Activated CD4-positive, CD25-positive, alpha-beta regulatory T cell treated with anti-CD3 and anti-CD28 coated beads, Interleukin-2, amount 50 U/mL, for 24 hours (primary cell): ENCODE results near the gene MYO9B.
A peak's percentile ranks its signal among the peaks of the same experiment; 100 is the strongest.
"Not testable (repeated sequence)": the region's sequence is repeated elsewhere in the genome, so short reads cannot be mapped to it uniquely, and the experiment has no call there.

ENCODE experiments used
- ATAC-seq, 2 donors: fragments of 150-1000 bp; cut with Tn5 transposase; one replicate each; pipeline ENCODE4 v1.10.0; 2021; ENCODE audit warnings: mild to moderate bottlenecking in 1 of 2, moderate library complexity in 1 of 2

The MYO9B gene

DNA sequence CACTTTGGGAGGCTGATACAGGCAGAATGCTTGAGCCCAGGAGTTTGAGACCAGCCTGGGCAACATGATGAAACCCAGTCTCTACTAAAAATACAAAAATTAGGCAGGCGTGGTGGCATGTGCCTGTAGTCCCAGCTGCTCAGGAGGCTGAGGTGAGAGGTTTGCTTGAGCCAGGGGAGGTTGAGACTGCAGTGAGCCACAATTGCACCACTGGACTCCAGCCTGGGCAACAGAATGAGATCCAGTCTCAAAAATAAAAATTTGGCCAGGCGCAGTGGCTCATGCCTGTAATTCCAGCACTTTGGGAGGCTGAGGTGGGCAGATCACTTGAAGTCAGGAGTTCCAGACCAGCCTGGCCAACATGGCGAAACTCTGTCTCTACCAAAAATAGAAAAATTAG is 19.1 kb downstream of the MYO9B start:
- ATAC-seq, result not testable (repeated sequence)

DNA sequence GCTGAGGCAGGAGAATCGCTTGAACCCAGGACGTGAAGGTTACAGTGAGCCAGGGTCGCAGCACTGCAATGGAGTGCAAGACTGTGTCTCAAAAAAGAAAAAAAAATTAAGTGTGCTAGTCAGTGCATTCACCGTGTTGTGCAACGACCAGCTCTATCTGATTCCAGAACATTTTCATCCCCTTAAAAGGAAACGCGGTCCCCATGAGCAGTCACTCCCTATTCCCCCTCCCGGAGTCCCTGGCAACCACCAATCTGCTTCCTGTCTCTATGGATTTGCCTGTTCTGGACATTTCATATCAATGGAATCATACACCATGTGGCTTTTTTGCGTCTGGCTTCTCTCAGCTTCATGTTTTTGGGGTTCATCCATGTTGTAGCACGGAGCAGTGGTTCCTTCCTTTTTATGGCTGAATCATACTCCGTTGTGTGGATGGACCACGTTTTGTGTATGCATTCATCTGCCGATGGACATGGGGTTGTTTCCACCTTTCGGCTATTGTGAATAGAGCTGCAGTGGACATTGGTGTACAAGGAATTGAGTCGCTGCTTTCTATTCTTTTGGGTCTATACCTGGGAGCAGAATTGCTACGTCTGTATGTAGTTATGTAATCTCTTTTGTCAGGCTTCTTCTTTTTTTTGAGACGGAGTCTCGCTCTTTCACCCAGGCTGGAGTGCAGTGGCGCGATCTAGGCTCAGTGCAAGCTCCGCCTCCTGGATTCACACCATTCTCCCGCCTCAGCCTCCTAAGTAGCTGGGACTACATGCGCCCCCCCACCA is 19.8 kb downstream of the MYO9B start:
- ATAC-seq, result no peak

DNA sequence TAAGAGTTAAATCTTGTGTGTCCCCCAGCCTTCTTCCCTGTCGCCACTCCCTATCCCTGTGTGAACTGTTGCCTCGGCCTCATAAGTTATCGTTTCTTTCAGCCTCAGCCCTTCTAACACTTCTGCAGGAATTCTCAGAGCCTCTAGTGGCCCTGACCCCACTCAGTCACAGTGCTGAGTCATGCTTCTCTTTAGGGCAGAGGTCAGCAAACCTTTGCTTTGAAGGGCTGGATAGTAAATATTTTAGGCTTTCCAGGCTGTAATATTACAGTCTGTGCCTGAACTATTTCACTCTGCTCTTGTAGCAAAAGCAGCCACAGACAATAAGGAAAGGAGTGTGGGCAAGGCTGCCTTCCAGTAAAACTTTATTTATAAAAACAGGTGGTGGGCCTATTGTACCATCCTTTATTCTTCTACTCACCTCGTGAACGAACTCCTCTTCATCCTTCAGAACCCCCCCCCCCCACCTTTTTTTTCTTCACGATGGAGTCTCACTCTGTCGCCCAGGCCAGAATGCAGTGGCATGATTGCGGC is 22.1 kb downstream of the MYO9B start:
- no peak for ATAC-seq

DNA sequence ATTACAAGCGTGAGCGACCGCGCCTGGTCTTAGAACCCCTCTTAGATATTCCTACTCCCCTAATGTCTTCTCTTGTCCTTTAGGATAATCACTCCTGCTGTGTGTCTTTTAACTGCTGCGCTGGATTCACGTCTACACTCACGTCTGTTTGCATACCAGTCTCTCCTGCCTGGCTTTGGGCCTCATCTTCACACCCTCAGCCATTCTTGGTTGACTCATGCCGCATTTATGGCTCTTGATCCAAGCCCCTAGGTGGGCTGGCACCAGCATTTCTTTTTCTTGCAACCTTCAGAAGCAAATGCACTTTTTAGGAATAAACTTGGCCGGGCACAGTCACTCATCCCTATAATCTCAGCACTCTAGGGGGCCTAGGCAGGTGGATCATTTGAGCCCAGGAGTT is 22.7 kb downstream of the MYO9B start:
- no peak for ATAC-seq

DNA sequence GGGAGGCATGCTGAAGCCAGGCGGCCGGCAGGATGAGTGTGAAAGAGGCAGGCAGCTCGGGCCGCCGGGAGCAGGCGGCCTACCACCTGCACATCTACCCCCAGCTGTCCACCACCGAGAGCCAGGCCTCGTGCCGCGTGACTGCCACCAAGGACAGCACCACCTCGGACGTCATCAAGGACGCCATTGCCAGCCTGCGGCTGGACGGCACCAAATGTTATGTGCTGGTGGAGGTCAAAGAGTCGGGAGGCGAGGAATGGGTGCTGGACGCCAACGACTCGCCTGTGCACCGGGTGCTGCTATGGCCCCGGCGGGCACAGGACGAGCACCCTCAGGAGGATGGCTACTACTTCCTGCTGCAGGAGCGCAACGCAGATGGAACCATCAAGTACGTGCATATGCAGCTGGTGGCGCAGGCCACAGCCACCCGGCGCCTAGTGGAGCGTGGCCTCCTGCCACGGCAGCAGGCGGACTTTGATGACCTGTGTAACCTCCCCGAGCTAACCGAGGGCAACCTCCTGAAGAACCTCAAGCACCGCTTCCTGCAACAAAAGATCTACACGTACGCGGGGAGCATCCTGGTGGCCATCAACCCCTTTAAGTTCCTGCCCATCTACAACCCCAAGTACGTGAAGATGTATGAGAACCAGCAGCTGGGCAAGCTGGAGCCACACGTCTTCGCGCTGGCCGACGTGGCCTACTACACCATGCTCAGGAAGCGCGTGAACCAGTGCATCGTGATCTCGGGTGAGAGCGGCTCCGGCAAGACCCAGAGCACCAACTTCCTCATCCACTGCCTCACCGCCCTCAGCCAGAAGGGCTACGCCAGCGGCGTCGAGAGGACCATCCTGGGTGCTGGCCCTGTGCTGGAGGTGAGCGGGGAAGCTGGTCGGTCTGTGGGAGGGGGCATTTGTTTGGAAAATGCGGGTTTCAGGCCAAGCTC is 26.4 kb downstream of the MYO9B start:
- no peak for ATAC-seq

DNA sequence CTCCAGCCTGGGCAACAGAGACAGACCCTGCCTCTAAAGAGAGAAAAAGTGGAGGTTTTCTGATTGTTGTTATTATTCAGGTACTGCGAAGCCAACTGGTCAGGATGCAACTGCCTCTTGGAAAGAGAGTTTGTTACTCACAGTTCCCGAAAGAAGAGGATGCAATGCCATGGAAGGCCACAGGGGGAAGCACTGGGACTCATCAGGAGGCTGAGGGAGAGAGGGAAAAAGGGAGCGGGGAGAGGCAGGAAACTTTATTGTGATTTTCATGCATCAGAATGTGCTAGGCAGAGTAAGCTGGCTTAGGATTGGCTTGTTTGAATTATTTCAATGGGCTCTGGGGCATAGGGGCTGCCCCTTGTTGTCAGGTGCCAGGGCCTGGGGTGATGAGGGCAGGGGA is 27.6 kb downstream of the MYO9B start:
- no peak for ATAC-seq

DNA sequence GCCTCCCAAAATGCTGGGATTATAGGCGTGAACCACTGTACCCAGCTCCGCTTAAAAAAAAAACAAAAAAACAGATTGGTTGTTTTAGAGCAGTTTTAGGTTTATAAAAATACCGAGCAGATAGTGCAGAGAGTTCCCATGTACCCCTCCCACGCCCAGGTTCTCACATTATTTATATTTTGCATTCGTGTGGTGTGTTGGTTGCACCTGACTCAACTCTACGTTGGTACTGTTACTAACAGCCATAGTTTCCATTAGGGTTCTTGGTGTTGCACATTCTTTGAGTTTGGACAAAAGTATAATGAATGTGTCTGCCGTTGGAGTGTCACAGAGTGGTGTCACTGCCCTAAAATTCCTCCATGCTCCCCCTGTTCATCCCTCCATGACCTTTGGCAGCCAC is 29.1 kb downstream of the MYO9B start:
- ATAC-seq, result peak; percentile 30 to 35

DNA sequence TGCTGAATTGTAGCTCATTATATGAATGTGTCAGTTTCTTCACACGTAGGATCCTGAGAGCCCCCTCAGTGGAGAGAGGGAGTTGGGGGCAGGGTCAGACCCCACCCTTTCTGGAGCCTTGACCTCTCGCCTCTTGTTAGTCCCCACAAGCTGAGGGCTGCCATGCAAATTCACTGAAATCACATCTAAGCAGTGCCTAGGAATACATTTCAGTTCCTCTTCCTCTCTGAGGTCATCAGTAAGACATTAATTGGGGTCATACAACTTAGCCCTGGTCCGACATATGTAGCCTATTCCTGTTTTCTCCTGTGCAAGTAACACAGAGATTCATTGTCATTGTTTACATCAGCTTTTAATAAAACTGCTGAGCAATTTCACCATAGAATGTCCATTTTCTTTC is 30.0 kb downstream of the MYO9B start:
- ATAC-seq, result no peak

DNA sequence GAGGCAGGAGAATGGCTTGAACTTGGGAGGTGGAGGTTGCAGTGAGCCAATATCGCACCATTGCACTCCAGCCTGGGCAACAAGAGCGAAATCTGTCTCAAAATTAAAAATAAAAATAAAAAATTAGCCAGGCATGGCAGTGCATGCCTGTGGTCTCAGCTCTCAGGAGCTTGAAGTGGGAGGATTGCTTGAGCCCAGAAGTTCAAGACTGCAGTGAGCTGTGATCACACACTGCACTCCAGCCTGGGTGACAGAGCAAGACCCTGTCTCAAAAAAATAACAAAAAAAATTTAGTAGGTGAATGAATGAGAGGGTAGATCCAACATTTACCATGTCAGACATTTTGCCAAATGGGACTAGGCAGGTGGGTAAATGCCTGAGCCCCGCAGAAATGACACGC is 31.4 kb downstream of the MYO9B start:
- not testable (repeated sequence) for ATAC-seq

DNA sequence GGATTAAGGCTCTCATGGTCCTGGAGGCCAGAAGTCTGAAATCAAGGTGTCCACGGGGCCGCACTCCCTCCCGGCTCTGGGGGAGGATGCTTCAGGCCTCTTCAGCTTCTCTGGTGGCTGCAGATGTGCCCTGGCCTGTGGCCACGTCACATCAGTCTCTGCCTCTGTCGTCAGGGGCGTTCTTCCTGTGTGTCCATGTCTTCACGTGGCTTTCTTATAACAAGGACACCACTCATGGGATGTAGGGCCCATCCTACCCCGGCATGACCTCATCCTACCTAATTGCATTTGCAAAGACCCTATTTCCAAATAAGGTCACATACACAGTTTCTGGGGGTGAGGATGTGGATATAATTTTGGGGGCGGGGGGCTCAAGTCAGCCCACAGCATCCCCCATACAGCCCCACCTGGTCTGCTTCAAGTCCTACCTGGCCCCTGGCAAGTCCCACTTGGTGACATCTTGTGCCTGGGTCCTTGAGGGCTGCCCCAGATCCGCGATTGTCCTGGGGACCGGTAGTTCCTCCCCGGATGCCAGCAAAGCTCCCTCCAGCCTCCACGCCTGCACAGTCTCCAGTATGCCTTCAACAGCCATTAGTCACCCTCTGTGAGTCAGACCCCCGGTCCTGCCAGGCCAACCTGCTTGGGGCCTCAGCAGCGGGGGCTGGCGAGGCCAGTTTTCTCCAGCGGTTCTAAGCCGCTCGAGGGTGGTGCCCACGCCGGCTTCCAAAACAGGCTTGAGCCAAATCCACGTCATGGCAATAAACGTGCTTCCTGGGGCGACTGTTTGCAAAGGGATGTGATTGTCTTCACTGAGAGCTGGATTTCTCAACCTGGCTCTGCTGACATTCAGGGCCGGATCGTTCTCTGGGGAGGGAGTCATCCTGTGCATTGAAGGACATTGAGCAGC is 32.2 kb downstream of the MYO9B start:
- ATAC-seq, result peak; percentile 59 to 71

DNA sequence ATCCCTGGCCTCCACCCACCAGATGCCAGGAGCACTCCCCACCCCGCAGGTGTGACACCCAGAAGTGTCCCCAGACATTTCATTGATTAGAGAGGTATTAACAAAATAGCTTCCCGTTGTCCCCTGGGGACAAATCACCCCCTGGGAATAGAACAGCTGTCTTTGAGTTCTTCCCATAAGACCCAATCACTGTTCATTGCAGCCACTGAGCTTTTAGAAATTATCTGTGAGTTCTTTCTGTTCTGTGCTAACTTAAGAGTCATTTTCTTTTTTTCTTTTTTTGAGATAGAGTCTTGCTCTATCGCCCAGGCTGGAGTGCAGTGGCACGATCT is 32.8 kb downstream of the MYO9B start:
- no peak for ATAC-seq

DNA sequence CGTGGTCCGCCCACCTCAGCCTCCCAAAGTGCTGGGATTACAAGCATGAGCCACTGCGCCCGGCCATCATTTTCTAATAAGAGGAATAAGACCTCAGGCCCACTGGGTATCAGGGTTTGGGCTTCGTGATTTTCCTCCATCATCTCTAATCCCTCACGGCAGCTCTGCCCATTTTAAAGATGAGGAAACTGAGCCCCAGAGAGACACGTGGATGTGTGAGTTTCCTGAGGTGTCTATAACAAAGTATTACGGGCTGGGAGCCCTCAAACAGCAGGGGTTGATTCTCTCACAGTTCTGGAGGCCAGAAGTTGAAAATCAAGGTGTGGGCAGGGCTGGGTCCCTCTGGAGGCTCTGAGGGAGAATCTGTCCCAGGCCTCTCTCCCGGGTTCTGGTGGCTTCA is 33.7 kb downstream of the MYO9B start:
- ATAC-seq, result no peak

DNA sequence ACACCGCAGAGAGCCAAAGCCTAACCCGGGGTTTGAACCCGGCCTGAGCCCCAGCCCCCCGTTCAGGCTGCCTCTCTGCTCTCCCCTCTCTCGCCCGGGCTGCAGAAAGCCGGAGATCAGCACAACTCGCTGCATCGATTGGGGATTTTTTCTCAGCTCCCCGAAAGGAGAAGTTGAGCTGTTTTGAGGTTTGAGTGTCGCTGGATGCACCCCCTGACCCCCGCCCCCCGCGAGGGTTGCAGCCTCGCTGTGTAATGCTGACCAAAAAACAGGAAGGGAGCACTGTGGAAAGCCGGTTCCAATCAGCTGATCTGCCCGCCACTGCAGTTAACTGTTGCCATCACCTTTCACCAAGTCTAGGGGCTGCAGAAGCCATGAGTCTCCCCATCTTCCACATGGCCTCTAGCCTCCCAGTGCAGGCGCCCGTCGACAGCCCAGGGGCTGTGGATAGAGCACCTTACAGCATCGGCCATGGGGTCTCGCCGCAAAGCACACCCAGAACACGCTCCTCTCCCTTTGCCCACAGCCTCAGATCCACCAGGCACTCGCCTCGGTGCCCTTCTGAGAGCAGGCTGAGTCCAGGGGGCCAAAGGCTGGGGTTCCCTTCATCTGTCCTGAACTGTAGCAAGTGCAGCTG is 34.5 kb downstream of the MYO9B start:
- peak in 1 of 2 donors; percentile 25 for ATAC-seq

DNA sequence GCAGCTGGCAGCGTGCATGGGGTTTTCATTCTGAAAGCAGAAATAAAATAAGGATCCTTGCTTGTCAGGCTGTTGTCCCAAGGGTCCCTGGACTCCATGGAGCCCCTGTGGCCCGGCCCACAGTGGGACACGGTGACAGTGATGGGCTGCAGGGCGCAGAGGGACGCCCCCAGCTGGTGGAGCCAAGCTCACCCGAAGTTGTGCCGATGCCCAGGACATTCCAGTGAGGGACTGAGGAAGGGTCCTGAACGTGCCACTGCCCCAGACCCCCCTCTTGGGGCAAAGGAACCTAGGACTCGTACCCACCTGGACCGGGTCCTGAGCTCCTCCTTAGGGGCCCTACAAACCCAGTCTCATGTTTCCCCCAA is 35.0 kb downstream of the MYO9B start:
- ATAC-seq, result no peak

DNA sequence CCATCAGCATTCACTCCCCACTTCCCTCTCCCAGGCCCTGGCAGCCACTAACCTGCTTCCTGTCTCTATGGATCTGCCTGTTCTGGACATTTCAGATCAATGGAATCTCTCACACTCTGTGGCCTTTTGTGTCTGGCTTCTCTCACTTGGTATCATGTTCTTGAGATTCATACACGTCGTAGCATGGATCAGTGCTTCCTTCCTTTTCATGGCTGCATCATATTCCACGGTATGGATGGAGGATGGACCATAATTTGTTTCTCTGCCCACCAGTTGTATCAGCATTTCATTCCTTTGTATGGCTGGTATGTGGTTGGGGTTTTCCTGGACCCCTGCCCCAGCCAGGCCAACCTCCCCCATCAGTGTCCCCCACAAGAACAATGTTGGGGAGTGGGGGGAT is 36.2 kb downstream of the MYO9B start:
- ATAC-seq, result no peak

DNA sequence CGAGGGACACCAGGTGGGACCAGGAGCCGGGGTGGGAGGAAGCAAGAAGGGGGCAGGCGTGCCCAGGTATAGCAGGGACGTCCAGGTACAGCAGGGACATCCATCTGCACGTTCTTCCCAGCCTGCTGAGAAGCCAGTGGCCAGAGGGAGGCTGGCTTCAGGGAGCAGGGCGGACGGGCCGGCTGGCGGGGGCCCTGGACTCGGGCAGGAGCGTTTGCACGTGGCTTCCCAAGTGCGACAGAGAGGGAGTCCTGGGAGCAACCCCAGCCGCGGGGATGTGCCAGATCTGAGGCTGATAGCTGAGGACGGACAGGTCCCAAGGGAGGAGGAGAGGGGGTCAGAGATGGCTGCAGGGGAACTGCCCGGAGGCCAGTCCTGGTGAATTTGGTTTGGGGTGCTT is 36.7 kb downstream of the MYO9B start:
- no peak for ATAC-seq

DNA sequence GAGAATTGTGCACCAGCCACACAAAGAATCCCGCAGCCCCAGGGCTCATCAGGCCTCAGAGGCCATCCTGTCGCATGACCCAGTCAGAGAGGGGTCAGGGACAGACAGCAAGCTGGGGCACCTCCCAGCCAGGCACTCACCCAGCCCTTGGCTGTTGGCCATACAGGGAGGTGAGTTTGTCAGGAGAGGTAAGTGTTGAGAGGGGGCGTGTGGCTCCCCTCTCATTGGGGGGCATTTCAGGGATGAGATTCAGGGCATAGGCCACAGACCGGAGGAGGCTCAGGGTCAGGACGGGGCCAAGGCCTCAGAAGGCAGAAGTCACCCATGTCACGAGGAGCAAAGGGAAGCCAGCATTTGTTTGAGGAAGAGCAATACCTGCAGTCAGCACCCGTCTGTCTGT is 37.1 kb downstream of the MYO9B start:
- no peak for ATAC-seq

DNA sequence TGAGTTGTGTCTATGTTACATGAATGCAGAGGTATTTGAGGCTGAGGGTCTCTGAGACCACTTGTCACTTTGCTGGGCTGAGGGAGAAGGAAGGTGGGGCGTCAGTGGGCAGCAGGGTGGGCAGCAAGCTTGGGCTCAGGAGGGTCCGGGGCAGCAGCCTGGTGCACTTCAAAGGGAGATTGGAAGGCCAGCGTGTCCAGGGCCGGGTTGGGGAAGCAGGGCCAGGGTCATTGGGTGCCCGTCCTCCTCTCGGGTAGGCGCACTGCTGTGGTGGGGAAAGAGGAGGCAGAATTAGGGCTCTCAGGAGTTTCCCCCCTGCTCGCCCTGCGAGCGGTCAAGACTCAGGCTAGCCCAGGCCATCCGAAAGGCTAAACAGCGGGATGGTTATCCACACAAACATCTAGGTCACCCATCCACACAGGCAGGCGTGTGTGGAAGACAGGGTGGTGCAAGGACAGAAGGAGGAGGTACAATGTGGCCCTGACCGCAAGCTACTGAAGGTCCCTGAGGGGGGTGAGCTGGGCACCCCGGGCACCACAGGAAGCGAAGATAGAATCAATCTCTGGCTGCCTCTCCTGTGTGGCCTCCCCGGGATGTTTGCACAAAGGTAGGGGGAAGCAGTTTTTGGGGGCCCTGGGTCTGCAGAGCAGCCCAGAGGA is 37.7 kb downstream of the MYO9B start:
- no peak for ATAC-seq

DNA sequence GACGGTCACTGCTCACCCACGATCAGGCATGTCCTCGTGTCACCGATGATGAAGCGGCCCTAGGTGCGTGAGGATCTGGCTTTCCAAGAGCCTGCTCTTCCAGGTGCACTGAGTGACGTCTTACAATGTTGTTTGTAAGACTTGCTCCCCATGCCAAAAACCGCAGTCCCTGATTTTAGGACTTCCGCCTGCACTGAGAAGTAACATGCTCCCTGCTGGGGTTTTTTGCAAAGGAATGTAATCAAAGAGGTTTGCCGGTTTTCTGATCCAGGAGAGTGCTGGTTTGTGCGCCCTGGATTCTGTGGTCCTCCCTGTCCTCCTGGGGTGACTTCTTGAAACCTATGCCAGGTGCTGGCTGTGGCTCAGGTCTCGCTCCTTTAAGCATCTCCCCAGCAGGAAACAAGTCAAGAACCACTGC is 38.8 kb downstream of the MYO9B start:
- no peak for ATAC-seq

DNA sequence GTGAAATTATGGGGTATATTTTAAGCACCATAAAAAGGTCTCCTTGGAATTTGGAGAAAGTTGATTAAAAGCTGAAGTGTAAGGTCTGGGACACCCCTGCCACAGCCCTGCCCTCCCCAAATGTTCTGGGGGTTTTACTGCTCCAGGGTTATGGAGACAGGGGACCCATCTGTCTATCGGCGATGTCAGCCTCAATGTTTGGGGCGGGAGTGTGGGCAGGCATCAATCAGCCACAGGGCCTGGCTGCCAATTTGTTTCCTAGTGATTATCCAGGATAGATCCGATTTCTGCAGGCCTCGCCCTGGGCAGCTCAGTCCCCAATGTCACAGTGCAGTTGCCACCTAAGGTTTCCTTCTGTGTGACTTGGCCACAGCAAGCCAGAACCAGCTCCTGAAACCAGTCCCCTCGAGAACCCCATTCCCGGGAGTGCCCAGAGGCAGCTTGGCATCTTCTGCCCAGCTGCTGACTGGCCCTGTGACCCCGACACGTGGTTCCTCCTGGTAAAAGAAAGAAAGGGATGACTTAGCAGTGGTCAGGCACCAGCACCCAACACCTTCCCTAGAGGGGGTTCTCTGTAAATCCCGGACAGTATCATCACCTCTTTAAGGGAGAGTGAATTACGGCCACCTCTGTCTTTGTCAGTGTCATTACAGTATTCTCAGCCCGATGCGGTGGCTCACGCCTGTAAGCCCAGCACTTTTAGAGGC is 41.6 kb downstream of the MYO9B start:
- ATAC-seq, result no peak

DNA sequence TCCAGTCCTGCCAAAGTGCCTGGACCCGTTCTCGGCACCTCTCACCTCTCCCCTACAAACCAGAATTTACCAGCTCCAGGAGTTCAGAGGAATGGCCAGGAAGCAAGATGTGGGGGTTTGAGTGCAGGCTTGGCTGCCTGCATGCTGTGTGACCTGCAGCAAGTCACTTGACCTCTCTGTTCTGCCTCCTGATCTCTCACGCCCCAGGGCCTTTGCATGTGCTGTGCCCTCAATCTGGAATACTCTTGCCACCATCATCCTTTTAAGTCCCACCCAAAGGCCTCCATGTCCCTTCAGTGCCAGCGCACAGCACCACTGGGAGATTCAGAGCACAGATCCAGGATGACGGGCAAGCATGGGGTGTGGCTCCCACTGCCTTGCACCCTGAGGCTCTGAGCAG is 43.4 kb downstream of the MYO9B start:
- ATAC-seq, result no peak
